Measurements from ENCODE around the gene NSMCE4A. TPM values are rescaled to one million over a fixed set of nuclear protein-coding genes. Genes with fewer than 3 reads are reported as not detected.

NSMCE4A gene
- polyA plus RNA-seq, 1 donor (not counting 4 experiments of a cell fraction or from before 2014, with no cell fraction given) = 52.0 TPM

- peak overlapping the region; percentile 94 for H3K27ac ChIP-seq (ENCODE audit: control insufficient read depth, insufficient read depth, low read length)
- DNase-seq (ENCODE audit: low read depth, low spot score) = no peak
- no peaks in the 10 kb centered on the region for H3K9me3 ChIP-seq (ENCODE audit: control insufficient read depth, low read depth, low read length)
- H3K9ac ChIP-seq (ENCODE audit: control insufficient read depth, extremely low read depth, insufficient read depth, low read length) = peak overlapping the region; percentile 96
- peaks cover 0 to 4% of the 10 kb centered on the region in 2 experiments for H3K36me3 ChIP-seq (ENCODE audit: control insufficient read depth in 2 of 2, extremely low read depth in 1 of 2, insufficient read depth in 2 of 2, low read length in 2 of 2)
- dilution Hi-C loops (cut with MboI; ENCODE audit: extremely low pct_ligation_motif_present, low sequenced_read_pairs) = no loop called here
- peak overlapping the region; percentile 90 for H2AFZ ChIP-seq (ENCODE audit: control insufficient read depth, low read length)
- H3K27me3 ChIP-seq (ENCODE audit: control insufficient read depth, extremely low read depth, insufficient read depth, low read length) = no peaks in the 10 kb centered on the region
- peaks cover 21% of the 10 kb centered on the region for H3K4me1 ChIP-seq (ENCODE audit: control insufficient read depth, extremely low read depth, insufficient read depth, low read length)
- TF ChIP-seq EZH2 (IDR thresholded peaks at IDR 0.05; ENCODE audit: low read length) (no peak), CTCF (optimal IDR thresholded peaks at IDR 0.05 in 1 of 3, IDR thresholded peaks at IDR 0.05 in 1 of 3, conservative IDR thresholded peaks at IDR 0.05 in 1 of 3; ENCODE audit: extremely low read depth in 1 of 3, insufficient read depth in 2 of 3, low read length in 3 of 3) (no peak)
- H3K79me2 ChIP-seq (ENCODE audit: control insufficient read depth, insufficient read depth, low read length) = peaks cover 28% of the 10 kb centered on the region
- no peak for FAIRE-seq
- H3K9me1 ChIP-seq (ENCODE audit: control insufficient read depth, extremely low read depth, insufficient read depth, low read length) = no peaks in the 10 kb centered on the region
- H3K4me3 ChIP-seq (ENCODE audit: control insufficient read depth in 2 of 3, extremely low read depth in 1 of 3, insufficient read depth in 2 of 3, low read depth in 1 of 3, low read length in 3 of 3) = peak overlapping the region; percentile 62 to 83 (median 79)
- H4K20me1 ChIP-seq (ENCODE audit: control insufficient read depth, extremely low read depth, insufficient read depth, low read length) = no peaks in the 10 kb centered on the region
- H3K4me2 ChIP-seq (ENCODE audit: control insufficient read depth, extremely low read depth, insufficient read depth, low read depth, low read length) = peak overlapping the region; percentile 80
Measured at GRCh38 chr10:121927318-121927840, 47.6 kb downstream of the NSMCE4A start.

GRCh38 chr10:121926671-121927317 lies 48.2 kb downstream of the NSMCE4A start:
- Histone ChIP-seq H4K20me1 (ENCODE audit: control insufficient read depth, extremely low read depth, insufficient read depth, low read length) (no peaks in the 10 kb centered on the region), H3K79me2 (ENCODE audit: control insufficient read depth, insufficient read depth, low read length) (peaks cover 28% of the 10 kb centered on the region), H3K9me3 (ENCODE audit: control insufficient read depth, low read depth, low read length) (no peaks in the 10 kb centered on the region), H3K36me3 (ENCODE audit: control insufficient read depth in 2 of 2, extremely low read depth in 1 of 2, insufficient read depth in 2 of 2, low read length in 2 of 2) (peaks cover 0 to 4% of the 10 kb centered on the region in 2 experiments), H3K4me3 (ENCODE audit: control insufficient read depth in 2 of 3, extremely low read depth in 1 of 3, insufficient read depth in 2 of 3, low read depth in 1 of 3, low read length in 3 of 3) (peak overlapping the region; percentile 62 to 83 (median 79)), H3K27ac (ENCODE audit: control insufficient read depth, insufficient read depth, low read length) (peak overlapping the region; percentile 94), H3K27me3 (ENCODE audit: control insufficient read depth, extremely low read depth, insufficient read depth, low read length) (no peaks in the 10 kb centered on the region), H3K9ac (ENCODE audit: control insufficient read depth, extremely low read depth, insufficient read depth, low read length) (peak overlapping the region; percentile 96), H3K4me1 (ENCODE audit: control insufficient read depth, extremely low read depth, insufficient read depth, low read length) (peaks cover 21% of the 10 kb centered on the region), H3K4me2 (ENCODE audit: control insufficient read depth, extremely low read depth, insufficient read depth, low read depth, low read length) (peak overlapping the region; percentile 80), H2AFZ (ENCODE audit: control insufficient read depth, low read length) (peak overlapping the region; percentile 2), H3K9me1 (ENCODE audit: control insufficient read depth, extremely low read depth, insufficient read depth, low read length) (no peaks in the 10 kb centered on the region)
- TF ChIP-seq EZH2 (IDR thresholded peaks at IDR 0.05; ENCODE audit: low read length) (no peak), CTCF (optimal IDR thresholded peaks at IDR 0.05 in 1 of 3, IDR thresholded peaks at IDR 0.05 in 1 of 3, conservative IDR thresholded peaks at IDR 0.05 in 1 of 3; ENCODE audit: extremely low read depth in 1 of 3, insufficient read depth in 2 of 3, low read length in 3 of 3) (no peak)
- dilution Hi-C loops (cut with MboI; ENCODE audit: extremely low pct_ligation_motif_present, low sequenced_read_pairs) = no loop called here
- no peak for DNase-seq (ENCODE audit: low read depth, low spot score)
- no peak for FAIRE-seq
